Stimulated activated naive CD4-positive, alpha-beta T cell (primary cell): ENCODE measurements around the gene CACNA1B.
"Not testable (repeated sequence)": the region's sequence is repeated elsewhere in the genome, so short reads cannot be mapped to it uniquely, and the experiment has no call there.

Experiments
- DNase-seq, 6 experiments: peaks; one replicate each; lab custom pipeline; 2025; lab: John Stamatoyannopoulos, UW

CACNA1B gene

DNA sequence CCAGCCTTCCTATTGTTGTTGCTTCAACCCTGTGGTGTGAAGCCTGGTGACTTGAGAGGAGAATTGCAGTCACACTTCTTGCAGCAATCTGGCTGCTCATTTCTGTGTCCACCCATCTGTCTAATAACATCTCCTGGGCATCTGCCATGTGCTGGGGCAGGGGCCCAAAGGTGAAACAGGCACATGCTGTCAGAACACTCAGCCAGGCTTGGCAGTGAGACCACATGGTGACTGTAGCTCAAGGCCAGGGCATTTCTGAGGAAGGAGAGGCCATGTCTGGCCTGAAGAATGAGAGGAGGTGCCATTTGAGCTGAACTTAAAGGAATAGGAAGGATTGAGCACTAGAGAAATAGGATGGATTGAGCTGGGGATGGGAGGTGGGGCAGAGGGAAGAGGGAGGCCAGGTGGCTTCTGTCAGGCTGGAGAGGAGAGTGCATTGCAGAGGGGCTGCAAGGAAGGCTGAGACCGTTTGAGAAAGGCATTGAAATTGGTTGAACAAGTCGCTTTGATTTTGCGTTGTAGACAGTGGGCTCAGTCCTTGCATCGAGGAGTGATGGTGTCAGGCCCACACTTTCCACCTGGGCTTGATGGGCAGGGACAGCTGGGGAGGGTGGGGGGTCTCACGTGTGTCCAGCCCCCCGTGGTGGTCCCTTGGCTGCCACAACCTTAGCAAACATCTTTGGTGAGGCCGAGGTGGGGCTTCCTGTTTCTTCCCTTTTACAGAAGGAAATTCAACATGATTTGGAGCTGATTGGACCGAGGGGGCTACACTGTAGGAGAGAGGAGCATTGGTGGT is 222.4 kb downstream of the CACNA1B start:
- DNase-seq: no peak

DNA sequence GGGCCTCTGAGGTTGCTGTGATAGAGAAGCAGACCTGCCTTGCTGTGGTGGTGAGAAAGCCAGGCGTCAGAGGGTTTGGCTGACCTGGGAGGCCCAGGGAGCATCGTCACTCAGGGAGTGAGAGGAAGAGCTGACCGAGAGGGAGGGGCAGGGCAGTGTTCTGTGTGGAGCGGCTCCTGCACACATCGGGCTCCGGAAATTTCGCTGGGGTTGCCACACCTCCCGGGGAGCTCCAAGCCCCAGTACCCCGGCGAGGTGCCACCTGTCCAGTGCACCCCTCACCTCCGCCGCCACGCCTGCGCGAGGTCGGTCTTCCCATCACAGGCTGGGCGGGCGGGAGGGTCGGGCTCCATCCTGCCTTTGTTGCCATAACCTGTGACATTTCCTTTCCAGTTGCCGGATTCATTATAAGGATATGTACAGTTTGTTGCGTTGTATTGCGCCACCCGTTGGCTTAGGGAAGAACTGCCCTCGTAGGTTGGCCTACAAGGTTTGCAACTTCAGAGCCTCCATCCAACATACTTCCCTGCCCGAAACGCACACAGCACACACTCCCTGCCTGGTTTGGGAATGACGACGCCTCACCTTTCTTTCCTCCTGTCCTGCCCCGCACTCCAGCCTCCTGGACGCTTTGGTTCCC is 223.2 kb downstream of the CACNA1B start:
- no peak for DNase-seq

DNA sequence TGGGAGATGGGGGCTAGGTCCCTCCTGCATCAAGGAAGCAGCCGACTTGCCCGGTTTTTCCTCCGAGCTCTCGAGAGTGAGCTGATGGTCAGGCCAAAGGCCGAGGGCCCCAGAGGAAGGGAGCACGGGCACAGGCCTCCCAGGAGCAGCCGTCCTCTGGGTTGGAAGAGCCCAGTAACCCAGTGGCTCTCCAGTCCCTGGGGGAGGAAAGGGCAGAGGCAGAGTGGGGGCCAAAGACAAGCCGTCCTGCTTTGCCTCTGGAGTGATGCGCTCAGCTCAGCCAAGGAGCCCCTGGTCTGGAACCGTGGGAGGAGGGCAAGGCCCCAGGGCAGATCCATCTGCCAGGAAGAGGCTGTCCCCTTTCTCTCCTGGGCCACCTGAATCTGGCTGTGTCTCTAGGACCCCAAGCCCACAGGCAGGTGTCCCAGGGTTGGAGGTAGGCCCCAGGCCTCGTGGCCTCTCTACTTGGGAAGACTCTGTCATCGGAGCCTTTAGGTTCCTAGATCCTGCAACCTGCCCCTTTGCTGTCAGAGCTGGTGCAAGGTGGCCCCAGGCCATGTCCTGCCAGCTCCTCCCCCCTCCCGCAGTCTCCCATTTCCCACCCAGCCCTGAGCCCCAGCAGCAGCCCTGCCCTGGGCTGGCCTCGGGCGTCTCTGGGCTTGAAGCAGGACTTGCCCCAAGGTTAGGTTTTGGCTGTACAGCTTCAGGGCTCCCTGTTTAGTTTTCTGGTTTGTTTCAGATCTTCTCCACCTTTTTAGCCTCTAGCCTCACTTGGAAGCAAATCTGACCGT is 224.1 kb downstream of the CACNA1B start:
- DNase-seq: no peak

DNA sequence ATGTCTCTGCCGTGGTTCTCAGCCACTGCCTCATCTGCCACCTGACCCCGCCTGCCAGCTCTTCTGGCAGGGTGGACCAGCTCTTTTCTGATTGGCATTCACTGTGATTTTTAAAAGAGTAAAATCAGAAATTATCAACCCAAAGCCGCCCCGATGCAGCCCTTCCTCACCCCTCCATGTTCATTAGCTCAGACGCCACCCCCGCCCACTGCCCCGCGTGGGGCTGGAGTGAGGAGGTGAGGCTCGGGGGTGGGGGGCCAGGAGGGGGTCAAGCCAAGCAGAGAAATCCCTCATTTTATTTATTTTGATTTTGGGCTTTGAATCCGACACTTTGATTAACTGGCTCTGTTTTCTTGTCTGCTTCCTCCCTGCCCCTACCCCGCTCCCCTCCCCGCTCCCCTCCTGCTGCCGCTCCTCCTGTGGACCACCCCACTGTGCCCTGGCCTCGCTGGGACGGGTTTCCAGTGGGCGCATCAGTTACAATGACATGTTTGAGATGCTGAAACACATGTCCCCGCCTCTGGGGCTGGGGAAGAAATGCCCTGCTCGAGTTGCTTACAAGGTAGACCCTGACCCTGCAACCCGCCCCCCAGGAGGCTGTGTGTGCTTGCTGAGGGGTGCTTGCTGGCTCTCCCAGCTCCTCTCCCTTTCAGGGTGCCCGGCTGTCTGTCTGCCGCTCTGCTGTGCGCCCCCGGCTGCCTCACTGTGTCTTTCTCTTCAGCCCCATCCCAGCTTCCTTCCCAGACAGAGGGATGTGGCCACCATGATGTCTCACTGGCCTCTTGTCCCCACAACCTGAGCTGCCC is 224.9 kb downstream of the CACNA1B start:
- no peak for DNase-seq

DNA sequence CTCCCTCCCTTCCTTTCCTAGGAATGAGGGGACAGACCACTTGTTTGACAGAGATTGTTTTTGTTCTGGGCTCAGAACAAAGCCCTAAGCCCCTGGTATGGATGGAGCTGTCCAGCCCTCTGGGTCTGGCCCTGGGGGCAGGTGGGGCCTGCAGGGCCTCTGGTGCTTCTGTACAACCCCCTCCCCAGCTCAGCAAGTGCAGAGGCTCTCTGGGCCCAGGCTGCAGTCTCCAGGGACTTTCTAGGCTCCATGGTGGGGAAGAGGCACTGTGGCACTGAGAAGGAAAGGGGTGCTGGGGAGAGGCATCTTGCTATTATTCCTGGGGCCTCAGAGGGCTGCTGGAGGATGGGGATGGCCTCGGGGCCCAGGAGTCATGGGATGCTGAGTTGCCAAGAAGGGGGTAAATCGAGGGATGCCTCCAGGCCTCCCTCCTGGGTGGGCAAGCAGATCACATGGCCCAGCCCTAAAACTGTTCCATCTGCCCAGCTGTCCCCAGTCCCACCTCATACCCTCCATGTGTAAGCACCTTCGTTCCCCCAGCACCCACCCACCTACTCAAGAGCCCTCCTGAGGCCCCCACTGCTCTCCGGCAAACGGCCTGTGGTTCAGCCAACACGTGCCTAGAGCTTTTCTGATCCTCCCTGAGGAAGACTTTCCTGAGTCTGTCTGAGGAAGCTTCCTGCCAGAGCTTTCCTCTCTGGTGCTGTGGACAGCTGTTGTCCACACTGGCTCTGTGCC is 225.7 kb downstream of the CACNA1B start:
- DNase-seq: no peak

DNA sequence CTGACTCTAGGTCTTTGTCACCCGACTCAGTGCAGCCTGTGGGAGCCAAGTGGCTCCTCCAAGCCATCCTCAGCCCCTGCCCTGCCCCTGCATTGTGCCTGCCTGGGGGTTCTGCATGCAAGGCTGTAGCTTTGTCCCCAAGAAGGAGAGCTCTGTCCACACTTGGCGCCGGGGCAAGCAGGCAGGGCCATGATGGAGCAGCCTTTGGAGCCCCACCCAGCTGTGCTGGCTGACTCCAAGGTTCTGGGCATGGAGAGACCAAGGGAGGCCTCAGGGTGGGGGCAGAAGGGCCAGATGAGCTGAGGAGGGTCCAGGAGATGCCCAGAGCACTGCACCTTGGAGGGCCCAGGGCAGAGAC is 226.2 kb downstream of the CACNA1B start:
- no peak for DNase-seq

DNA sequence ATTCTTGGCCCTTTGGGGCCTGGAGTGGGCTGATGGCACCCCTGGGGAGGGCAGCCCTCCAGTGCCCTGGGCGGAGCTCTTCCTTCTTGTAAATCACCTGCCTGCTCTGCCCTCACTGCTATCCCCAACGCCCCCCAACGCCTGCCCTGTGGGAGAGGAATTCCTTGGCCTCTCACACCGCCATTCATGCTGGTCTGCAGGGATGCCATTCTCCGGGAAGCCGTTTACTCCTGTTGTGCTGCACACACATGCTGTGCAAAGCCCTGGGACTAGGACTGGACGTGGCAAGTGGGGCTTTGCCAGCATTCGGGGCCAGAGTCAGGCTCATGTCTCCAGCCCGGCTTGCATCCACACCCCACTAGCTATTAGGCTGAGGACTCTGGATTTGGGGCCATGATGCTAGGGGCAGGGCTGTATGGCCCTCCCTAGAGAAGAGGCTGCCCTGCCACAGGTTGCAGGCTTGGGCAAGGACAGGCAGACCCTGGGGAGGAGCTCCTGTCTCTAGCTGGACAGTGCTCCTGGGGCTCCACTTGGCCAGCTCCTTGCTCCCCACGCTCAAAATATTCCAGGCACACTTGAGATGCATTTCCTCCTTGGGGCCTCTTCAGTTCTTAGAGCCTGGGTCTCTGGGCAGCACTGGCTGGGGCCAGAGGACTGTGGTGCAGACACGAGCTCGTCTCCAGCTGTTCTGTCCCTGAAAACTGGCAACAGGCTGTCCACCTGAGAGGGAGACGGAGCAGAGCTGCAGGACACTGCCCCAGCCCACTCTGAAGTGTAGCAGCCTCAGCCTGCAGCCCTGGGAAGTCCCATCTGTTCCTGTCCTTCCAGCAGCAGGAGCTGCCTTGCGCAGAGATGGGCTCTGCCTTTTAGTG is 226.9 kb downstream of the CACNA1B start:
- no peak for DNase-seq

DNA sequence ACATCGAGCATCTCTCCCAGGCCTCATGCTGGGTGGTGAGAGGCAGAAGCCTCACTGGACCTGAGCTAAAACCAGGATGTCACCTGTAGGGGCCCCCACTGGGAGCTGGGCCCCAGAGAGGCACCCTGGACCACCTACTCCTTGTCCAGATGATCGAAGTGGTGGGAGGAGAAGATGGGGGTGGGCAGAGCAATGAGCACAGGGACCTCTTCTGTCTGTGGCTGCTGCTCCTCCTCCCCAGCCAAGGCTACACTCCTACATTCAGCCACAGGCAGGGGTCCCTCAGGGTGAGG is 227.5 kb downstream of the CACNA1B start:
- no peak for DNase-seq

DNA sequence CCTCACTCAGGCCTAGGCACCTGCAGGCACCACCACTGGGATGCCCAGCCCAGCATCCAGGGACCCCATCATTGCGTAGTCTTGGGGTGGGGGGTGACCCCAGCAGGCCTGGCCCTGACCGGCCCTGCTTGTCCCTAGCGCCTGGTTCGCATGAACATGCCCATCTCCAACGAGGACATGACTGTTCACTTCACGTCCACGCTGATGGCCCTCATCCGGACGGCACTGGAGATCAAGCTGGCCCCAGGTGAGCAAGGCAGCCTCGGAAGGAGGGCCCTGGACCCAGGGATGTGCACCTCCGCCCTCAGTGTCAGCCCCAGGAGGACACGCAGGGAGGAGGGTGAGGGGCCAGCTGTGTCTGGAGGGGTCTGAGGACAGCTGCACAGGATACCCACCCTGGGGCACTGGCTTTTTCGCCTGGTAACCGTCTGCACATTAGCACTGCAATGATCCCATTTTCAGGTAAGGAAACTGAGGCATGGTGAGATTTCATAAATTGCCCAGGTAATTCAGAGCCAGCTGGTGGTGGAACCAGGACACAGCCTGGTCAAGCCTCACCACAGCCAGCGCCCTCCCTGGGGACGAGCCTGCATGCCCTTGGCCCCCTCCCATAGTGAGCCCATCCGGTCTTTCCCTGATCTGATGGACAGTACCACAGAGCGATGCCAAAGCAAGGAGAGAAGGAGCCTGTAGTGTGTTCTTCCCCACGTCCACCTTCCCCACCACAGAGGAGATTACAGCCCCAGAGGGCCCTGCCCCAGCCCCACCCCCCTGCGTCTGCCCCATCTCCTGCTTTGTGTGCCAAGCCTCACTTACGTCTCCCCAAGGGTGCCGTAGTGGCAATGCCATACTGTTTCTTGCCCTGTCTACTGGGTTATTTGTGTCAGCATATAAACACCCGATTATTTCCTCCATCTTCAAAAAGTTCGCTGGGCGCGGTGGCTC is 228.3 kb downstream of the CACNA1B start:
- no peak for DNase-seq

DNA sequence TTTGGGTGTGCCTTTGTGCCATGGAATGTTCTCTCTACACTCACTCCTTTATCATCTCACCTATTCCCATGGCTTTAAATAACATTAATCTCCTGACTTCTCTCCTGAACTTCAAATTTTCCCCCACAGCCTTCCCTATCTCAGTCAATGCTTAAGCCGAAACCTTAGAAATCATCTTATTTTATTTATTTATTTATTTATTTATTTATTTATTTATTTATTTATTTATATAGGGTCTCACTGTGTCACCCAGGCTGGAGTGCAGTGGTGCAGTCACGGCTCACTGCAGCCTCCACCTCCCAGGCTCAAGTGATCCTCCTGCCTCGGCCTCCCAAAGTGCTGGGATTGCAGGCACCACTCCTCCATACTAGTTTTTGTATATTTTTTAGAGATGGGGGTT is 229.5 kb downstream of the CACNA1B start:
- not testable (repeated sequence) for DNase-seq

DNA sequence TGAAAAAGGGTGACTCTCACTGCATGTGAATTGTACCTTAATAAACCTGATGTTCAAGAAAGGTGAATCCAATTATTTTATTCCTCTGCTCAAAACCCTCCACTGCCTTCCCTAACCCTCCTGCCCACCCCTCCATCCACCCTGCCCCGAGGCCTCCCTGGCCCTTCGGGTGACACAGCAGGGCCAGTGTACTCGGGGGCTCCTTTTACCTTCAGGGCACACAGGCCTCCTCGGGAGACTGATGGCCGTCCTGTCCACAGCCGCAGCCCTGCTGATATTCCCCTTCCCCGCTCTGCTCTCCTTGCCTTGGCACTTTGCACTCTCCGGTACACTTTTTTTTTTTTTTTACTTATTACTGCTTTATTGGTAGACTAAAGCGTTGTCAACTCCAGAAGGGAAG is 234.0 kb downstream of the CACNA1B start:
- no peak for DNase-seq

DNA sequence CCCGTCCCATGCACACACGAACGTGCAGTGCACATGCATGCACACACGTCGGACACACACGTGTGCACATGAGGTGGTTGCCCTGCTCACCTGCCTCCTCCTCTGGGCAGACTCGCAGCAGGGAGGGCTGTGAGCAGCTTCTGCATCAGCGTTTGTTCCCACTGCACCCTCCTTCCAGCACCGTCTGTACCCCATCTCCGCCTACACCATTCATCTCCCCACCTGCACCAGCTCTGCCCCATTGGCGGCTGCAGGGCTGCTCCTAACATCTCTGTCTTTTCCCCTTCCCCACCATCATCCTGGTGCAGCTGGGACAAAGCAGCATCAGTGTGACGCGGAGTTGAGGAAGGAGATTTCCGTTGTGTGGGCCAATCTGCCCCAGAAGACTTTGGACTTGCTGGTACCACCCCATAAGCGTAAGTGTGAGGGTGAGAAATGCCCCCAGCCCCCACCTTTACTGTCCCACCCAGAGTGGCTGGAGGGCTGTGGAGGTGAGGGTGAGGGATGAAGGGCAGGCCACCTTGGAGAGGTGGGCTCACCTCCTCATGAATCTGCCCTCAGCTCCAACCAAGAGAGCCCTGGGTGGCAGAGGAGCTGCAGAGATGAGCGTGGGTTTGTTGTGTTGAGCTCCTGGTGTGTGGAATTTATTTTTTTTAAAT is 234.6 kb downstream of the CACNA1B start:
- no peak for DNase-seq

DNA sequence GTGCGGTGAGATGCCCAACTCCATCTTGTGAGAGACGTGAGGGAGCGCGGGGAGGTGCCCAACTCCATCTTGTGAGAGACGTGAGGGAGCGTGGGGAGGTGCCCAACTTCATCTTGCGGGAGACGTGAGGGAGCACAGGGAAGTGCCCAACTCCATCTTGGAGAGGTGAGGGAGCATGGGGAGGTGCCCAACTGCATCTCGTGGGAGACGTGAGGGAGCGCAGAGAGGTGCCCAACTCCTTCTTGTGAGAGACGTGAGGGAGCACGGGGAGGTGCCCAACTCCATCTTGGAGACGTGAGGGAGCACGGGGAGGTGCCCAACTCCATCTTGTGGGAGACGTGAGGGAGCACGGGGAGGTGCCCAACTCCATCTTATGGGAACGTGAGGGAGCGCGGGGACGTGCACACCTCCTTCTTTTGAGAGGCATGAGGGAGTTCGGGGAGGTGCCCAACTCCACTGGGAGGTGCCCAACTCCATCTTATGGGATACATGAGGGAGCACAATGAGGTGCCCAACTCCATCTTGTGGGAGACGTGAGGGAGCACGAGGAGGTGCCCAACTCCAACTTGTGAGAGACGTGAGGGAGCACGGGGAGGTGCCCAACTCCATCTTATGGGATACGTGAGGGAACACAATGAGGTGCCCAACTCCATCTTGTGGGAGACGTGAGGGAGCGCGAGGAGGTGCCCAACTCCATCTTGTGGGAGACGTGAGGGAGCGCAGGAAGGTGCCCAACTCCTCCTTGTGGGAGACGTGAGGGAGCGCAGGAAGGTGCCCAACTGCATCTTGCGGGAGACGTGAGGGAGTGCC is 235.4 kb downstream of the CACNA1B start:
- no peak for DNase-seq

DNA sequence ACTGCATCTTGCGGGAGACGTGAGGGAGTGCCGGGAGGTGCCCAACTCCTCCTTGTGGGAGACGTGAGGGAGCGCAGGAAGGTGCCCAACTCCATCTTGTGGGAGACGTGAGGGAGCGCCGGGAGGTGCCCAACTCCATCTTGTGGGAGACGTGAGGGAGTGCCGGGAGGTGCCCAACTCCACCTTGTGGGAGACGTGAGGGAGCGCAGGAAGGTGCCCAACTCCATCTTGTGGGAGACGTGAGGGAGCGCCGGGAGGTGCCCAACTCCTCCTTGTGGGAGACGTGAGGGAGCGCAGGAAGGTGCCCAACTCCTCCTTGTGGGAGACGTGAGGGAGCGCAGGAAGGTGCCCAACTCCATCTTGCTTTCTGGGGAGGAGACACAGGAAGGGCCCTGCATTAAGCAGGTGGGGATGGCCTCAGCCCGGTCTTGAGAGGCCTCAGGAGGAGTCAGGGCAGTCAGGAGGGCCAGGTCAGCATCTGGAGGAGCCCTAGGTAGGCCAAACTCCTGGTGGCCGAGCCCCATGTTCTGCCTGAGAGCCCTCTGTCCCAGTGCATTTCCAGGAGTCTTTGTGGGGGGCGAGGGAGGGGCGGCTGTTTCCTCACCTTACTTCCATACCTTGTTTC is 236.2 kb downstream of the CACNA1B start:
- DNase-seq: not testable (repeated sequence)

DNA sequence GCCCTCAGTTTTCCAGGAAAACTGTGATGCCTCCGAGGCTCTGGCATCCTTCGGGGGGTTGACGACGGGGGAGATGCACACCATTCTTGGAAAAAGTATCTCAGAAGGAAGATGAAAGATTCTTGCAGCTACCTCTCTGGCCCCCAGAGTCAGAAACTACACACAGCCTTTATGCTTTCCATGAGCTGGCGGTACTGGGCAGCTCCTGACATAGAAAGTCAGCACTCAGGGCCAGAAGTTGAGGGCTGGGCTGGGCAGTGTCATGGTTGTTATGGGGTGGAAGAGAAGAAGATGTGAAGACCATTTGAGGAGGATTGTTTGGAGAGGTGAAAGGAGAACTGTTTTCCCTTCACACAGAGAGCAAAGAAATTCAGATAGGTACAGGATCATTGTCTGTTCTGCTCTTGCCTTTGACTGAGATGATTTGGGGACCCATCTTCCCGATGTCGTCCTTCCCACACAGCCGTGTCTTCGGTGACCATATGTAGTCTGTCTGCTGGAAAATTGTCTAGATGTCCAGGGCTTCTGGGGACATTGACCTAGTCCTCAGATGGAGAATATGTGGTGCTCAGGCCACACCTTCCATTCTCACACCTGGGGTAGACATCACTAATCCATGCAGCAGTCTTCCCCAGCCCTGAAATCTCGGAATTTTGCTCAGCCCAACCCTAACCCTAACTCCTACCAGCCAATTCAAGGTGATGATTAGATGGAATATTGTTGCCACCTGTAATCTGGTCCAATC is 237.1 kb downstream of the CACNA1B start:
- no peak for DNase-seq

DNA sequence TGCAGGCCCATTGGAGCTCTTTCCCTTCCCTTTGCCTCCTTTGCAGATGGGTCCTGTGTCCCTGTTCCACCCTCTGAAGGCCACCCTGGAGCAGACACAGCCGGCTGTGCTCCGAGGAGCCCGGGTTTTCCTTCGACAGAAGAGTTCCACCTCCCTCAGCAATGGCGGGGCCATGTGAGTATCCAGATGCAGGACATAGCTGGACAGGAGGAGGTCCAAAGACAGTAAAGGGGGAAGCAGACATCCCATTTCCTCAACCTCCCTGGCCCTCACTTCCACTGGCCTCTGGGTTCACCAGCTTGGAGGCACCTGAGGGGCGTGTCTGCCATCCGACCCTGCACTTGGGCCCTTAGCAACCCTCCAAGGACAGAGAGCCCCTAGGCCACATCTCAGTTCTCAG is 237.9 kb downstream of the CACNA1B start:
- no peak for DNase-seq

DNA sequence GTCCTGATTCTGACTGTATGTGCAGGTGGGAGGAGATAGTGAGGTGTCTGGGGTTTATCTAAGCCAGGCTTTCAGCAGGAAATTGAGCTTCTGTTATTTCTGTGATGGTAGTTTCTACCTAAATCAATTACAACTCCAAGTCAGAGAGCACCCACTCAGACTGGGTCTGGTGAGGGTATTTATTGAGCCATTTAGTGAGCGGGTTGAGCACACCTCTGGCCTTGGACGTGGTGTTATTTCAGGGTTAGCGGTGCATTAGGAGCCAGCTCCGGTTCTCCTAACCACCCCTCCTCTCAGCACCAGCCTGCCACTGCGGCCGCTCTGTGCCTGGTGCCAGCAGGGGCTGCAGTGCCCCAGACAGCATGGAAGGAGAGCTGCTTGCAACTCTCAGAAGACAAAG is 238.9 kb downstream of the CACNA1B start:
- DNase-seq: no peak
